SH-SY5Y (cell line): ENCODE data around the gene GADL1.

Source experiments
- GATA2 ChIP-seq: IDR thresholded peaks from 2 replicates; pipeline ENCODE4 v1.6.1; 2011; ENCODE audit warnings: mild to moderate bottlenecking, low read depth, low read length
- GATA3 ChIP-seq: IDR thresholded peaks from 2 replicates; pipeline ENCODE4 v1.6.1; 2011; ENCODE audit warnings: low read depth, mild to moderate bottlenecking, low read length, moderate library complexity

DNA sequence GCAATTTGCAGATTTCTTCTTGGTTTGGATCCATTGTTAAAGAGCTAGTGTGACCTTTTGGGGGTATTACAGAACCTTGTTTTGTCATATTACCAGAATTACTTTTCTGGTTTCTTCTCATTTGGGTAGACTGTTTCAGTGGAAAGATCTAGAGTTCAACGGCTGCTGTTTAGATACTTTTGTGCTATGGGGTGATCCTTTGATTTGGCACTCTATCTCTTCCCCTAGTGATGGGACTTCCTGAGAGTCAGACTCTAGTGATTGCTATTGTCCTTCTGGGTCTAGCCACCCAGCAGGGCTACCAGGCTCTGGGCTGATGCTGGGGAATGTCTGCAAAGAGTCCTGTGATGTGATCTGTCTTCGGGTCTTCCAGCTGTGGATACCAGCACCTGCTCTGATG is 46.3 kb upstream of the GADL1 start:
- TF ChIP-seq GATA2 (no peak), GATA3 (no peak)
